ENCODE results near the gene SLC19A1.

The SLC19A1 gene

GRCh38 chr21:45496968-45497845 lies 45.0 kb downstream of the SLC19A1 start:
- Histone ChIP-seq H3K4me3 (ENCODE audit: low read depth, low read length) (no peak overlapping the region), H2AFZ (no peak overlapping the region), H3K9me3 (ENCODE audit: control insufficient read depth, low read length) (no peaks in the 10 kb centered on the region), H3K79me2 (no peaks in the 10 kb centered on the region), H3K4me1 (no peaks in the 10 kb centered on the region), H3K36me3 (ENCODE audit: control insufficient read depth, insufficient read depth, low read length) (no peaks in the 10 kb centered on the region), H3K27me3 (ENCODE audit: control insufficient read depth, insufficient read depth, low read length) (no peaks in the 10 kb centered on the region), H3K4me2 (ENCODE audit: low read length) (no peak overlapping the region), H3K27ac (no peak overlapping the region), H3K9ac (no peak overlapping the region)
- TF ChIP-seq CTCF (IDR thresholded peaks at IDR 0.05) = no peak

GRCh38 chr21:45496151-45496967 lies 45.9 kb downstream of the SLC19A1 start:
- H3K4me1 ChIP-seq = no peaks in the 10 kb centered on the region
- H3K4me2 ChIP-seq (ENCODE audit: low read length) = no peak overlapping the region
- H2AFZ ChIP-seq = no peak overlapping the region
- no peaks in the 10 kb centered on the region for H3K36me3 ChIP-seq (ENCODE audit: control insufficient read depth, insufficient read depth, low read length)
- H3K9me3 ChIP-seq (ENCODE audit: control insufficient read depth, low read length) = no peaks in the 10 kb centered on the region
- H3K27me3 ChIP-seq (ENCODE audit: control insufficient read depth, insufficient read depth, low read length) = no peaks in the 10 kb centered on the region
- no peak overlapping the region for H3K9ac ChIP-seq
- H3K79me2 ChIP-seq = no peaks in the 10 kb centered on the region
- no peak overlapping the region for H3K4me3 ChIP-seq (ENCODE audit: low read depth, low read length)
- no peak overlapping the region for H3K27ac ChIP-seq
- TF ChIP-seq CTCF (IDR thresholded peaks at IDR 0.05) = no peak

- H3K36me3 ChIP-seq (ENCODE audit: control insufficient read depth, insufficient read depth, low read length) = no peaks in the 10 kb centered on the region
- TF ChIP-seq CTCF (IDR thresholded peaks at IDR 0.05) = no peak
- no peaks in the 10 kb centered on the region for H3K79me2 ChIP-seq
- no peak overlapping the region for H3K4me2 ChIP-seq (ENCODE audit: low read length)
- H2AFZ ChIP-seq = no peak overlapping the region
- no peaks in the 10 kb centered on the region for H3K9me3 ChIP-seq (ENCODE audit: control insufficient read depth, low read length)
- no peak overlapping the region for H3K9ac ChIP-seq
- no peaks in the 10 kb centered on the region for H3K4me1 ChIP-seq
- H3K27me3 ChIP-seq (ENCODE audit: control insufficient read depth, insufficient read depth, low read length) = no peaks in the 10 kb centered on the region
- no peak overlapping the region for H3K4me3 ChIP-seq (ENCODE audit: low read depth, low read length)
- H3K27ac ChIP-seq = no peak overlapping the region
These were observed 47.2 kb downstream of the SLC19A1 start for GRCh38 chr21:45494851-45495680.

- Histone ChIP-seq H3K9me3 (ENCODE audit: control insufficient read depth, low read length) (no peaks in the 10 kb centered on the region), H2AFZ (no peak overlapping the region)
- no peak for TF ChIP-seq CTCF (IDR thresholded peaks at IDR 0.05)
These were observed 47.9 kb downstream of the SLC19A1 start for GRCh38 chr21:45494135-45494850.

More at GRCh38 chr21:45494135-45494850, 47.9 kb downstream of the SLC19A1 start:
- H3K27me3 ChIP-seq (ENCODE audit: control insufficient read depth, insufficient read depth, low read length) = no peaks in the 10 kb centered on the region
- no peak overlapping the region for H3K9ac ChIP-seq
- H3K79me2 ChIP-seq = no peaks in the 10 kb centered on the region
- no peak overlapping the region for H3K27ac ChIP-seq
- no peak overlapping the region for H3K4me3 ChIP-seq (ENCODE audit: low read depth, low read length)
- no peak overlapping the region for H3K4me2 ChIP-seq (ENCODE audit: low read length)
- H3K4me1 ChIP-seq = no peaks in the 10 kb centered on the region
- H3K36me3 ChIP-seq (ENCODE audit: control insufficient read depth, insufficient read depth, low read length) = no peaks in the 10 kb centered on the region
